GM23338 (cell line): ENCODE measurements around the gene SNAPC4. TPM values are rescaled to one million over a fixed set of nuclear protein-coding genes. Genes with fewer than 3 reads are reported as not detected.

Experiments used
- ATAC-seq: fragments of 200-7000 bp; cut with Tn5 transposase; 3 replicates; pipeline ENCODE4 v1.9.1; 2020
- DNase-seq: peaks from one replicate; pipeline ENCODE4 v3.0.0-alpha.2; 2015; ENCODE audit warnings: low spot score
- H2AFZ ChIP-seq: fragments of 200-600 bp; sonication (generic); 2 replicates; pipeline ENCODE4 v1.8.0; 2016; ENCODE audit warnings: antibody characterized with exemption, mild to moderate bottlenecking, moderate library complexity
- H3F3A ChIP-seq: fragments of 200-600 bp; sonication (generic); replicated peaks from 2 replicates; pipeline ENCODE4 v1.8.0; 2017; ENCODE audit warnings: antibody characterized with exemption, mixed run types, low read depth
- H3K27ac ChIP-seq: fragments of 200-600 bp; sonication (generic); 2 replicates; pipeline ENCODE4 v1.6.1; 2016; ENCODE audit warnings: low read depth
- H3K27me3 ChIP-seq: fragments of 200-600 bp; sonication (generic); 2 replicates; pipeline ENCODE4 v1.8.0; 2016; ENCODE audit warnings: mild to moderate bottlenecking, mixed run types, moderate library complexity; ENCODE audit not compliant: insufficient read depth
- H3K36me3 ChIP-seq: fragments of 200-600 bp; sonication (generic); 2 replicates; pipeline ENCODE4 v1.8.0; 2016; ENCODE audit warnings: mild to moderate bottlenecking; ENCODE audit not compliant: insufficient read depth
- H3K4me1 ChIP-seq: fragments of 200-600 bp; sonication (generic); 2 replicates; pipeline ENCODE4 v1.8.0; 2016; ENCODE audit warnings: mild to moderate bottlenecking, moderate library complexity; ENCODE audit not compliant: insufficient read depth
- H3K4me2 ChIP-seq: fragments of 200-600 bp; sonication (generic); 2 replicates; pipeline ENCODE4 v1.7.1; 2017; ENCODE audit warnings: mixed run types
- H3K4me3 ChIP-seq: fragments of 200-600 bp; sonication (generic); 2 replicates; pipeline ENCODE4 v1.6.1; 2016; ENCODE audit warnings: mixed run types
- H3K79me2 ChIP-seq: fragments of 200-600 bp; sonication (generic); replicated peaks from 2 replicates; pipeline ENCODE4 v1.8.0; 2017; ENCODE audit warnings: mild to moderate bottlenecking; ENCODE audit not compliant: insufficient read depth
- H3K9me2 ChIP-seq: fragments of 200-600 bp; sonication (generic); 2 replicates; pipeline ENCODE4 v1.8.0; 2017; ENCODE audit not compliant: insufficient read depth
- H4K20me1 ChIP-seq: fragments of 200-600 bp; sonication (generic); replicated peaks from 2 replicates; pipeline ENCODE4 v1.8.0; 2017; ENCODE audit warnings: mild to moderate bottlenecking; ENCODE audit not compliant: insufficient read depth
- H3K27ac Mint-ChIP-seq: 2 replicates; pipeline ENCODE4 v1.8.0; 2020; ENCODE audit warnings: inconsistent platforms, mild to moderate bottlenecking, moderate library complexity, mixed read lengths
- H3K27me3 Mint-ChIP-seq: 3 replicates; pipeline ENCODE4 v1.8.0; 2022; ENCODE audit warnings: low read depth, mild to moderate bottlenecking, moderate library complexity, mixed read lengths, inconsistent platforms; ENCODE audit not compliant: insufficient read depth, poor library complexity
- H3K36me3 Mint-ChIP-seq: 3 replicates; pipeline ENCODE4 v1.8.0; 2021; ENCODE audit warnings: low read depth, mild to moderate bottlenecking, inconsistent platforms, moderate library complexity, mixed read lengths
- H3K4me1 Mint-ChIP-seq: 3 replicates; pipeline ENCODE4 v1.8.0; 2020; ENCODE audit warnings: mild to moderate bottlenecking, inconsistent platforms, mixed read lengths
- H3K4me3 Mint-ChIP-seq: 3 replicates; pipeline ENCODE4 v1.8.0; 2021; ENCODE audit warnings: moderate library complexity, mild to moderate bottlenecking, inconsistent platforms, mixed read lengths
- H3K9me3 Mint-ChIP-seq: 3 replicates; pipeline ENCODE4 v1.8.0; 2020; ENCODE audit warnings: moderate library complexity, mild to moderate bottlenecking, inconsistent platforms, mixed read lengths
- CREB1 ChIP-seq: fragments of 250-450 bp; sonication (Bioruptor Pico); IDR thresholded peaks from 2 replicates; pipeline ENCODE4 v1.5.0; 2020; ENCODE audit warnings: low read depth, mild to moderate bottlenecking, moderate library complexity
- EZH2 ChIP-seq: fragments of 200-600 bp; sonication (generic); IDR thresholded peaks from one replicate; pipeline ENCODE4 v1.8.0; 2017; ENCODE audit warnings: antibody characterized with exemption, mild to moderate bottlenecking, low read depth; ENCODE audit not compliant: unreplicated experiment
- EZH2phosphoT487 ChIP-seq: fragments of 200-600 bp; sonication (generic); IDR thresholded peaks from one replicate; pipeline ENCODE4 v1.8.1; 2018; ENCODE audit warnings: antibody characterized with exemption; ENCODE audit not compliant: unreplicated experiment
- JUNB ChIP-seq: IDR thresholded peaks from one replicate; pipeline ENCODE4 v1.6.1; 2016; ENCODE audit warnings: antibody characterized with exemption; ENCODE audit not compliant: unreplicated experiment
- NANOG ChIP-seq: IDR thresholded peaks from 2 replicates; pipeline ENCODE4 v1.6.1; 2016; ENCODE audit warnings: antibody characterized with exemption, borderline replicate concordance
- POLR2AphosphoS5 ChIP-seq: IDR thresholded peaks from 2 replicates; pipeline ENCODE4 v1.6.1; 2016; ENCODE audit warnings: antibody characterized with exemption, low read depth
- ZNF114 ChIP-seq: fragments of 250-450 bp; sonication (Bioruptor Pico); IDR thresholded peaks from 2 replicates; pipeline ENCODE4 v1.5.0; 2020; ENCODE audit warnings: mild to moderate bottlenecking, moderate library complexity
- ZNF331 ChIP-seq: fragments of 250-450 bp; sonication (Bioruptor Pico); IDR thresholded peaks from 2 replicates; pipeline ENCODE4 v1.5.0; 2020; ENCODE audit warnings: low read depth, mild to moderate bottlenecking, moderate library complexity
- polyA plus RNA-seq: library from polyadenylated mRNA; unstranded; fragments of >200 nt; fragmentation: Nextera tagmentation; extraction: Ambion mirVana; gene quantifications from 2 replicates; pipeline ENCODE4 v1.2.1, GENCODE V29; 2016
- total RNA-seq: library from RNA; depleted of rRNA; stranded (reverse); fragments of >200 nt; shearing (Covaris generic); gene quantifications from 2 replicates; pipeline ENCODE4 v1.2.3, GENCODE V29; 2014
- TF ChIP-seq, protein P1 (sequence below): IDR thresholded peaks from one replicate; pipeline ENCODE4 v1.6.1; 2018; ENCODE audit warnings: antibody characterized with exemption; ENCODE audit not compliant: unreplicated experiment
- TF ChIP-seq, protein P2 (sequence below): IDR thresholded peaks from 2 replicates; pipeline ENCODE4 v1.6.1; 2016; ENCODE audit warnings: antibody characterized with exemption
- TF ChIP-seq, protein P3 (sequence below), 2 experiments: fragments of 200-600 bp in 1 of 2; sonication (generic) in 1 of 2; conservative IDR thresholded peaks; 2 replicates each; pipeline versions ENCODE4 v1.5.1 to v1.6.1; 2016 to 2017; ENCODE audit warnings: antibody characterized with exemption in 2 of 2, low read depth in 2 of 2, mild to moderate bottlenecking in 2 of 2, moderate library complexity in 1 of 2

The SNAPC4 gene
- total and polyA plus RNA-seq, 2 experiments from 2014 or later = 8.8 to 22.7 TPM

DNA sequence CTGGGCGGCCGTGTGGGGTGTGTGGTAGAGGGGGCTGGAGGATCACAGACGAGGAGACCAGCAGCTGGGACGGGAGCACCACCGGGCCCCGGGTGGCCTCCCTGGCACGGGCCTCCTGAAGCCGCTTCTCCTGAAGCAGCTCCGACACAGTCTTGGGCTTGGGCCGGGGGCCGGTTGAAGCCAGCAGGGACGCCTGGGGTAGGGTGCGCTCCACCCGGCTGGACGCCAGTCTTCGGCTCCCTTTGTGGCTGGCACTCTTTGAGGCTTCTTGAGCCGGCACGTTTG is 21.0 kb downstream of the SNAPC4 start:
- ATAC-seq = no peak
- Histone ChIP-seq H3K36me3 (no peaks in the 10 kb centered on the region; the same call in 1 of the 2 replicates), H3K4me3 (no peak overlapping the region), H3K79me2 (no peaks in the 10 kb centered on the region), H3K9me2 (no peaks in the 10 kb centered on the region), H2AFZ (no peak overlapping the region), H3K4me1 (no peaks in the 10 kb centered on the region), H4K20me1 (peaks cover 4% of the 10 kb centered on the region; the same call in 1 of the 2 replicates), H3K4me2 (no peak overlapping the region), H3F3A (no peaks in the 10 kb centered on the region), H3K27ac (no peak overlapping the region), H3K27me3 (no peaks in the 10 kb centered on the region)
- TF ChIP-seq, protein P1, sequence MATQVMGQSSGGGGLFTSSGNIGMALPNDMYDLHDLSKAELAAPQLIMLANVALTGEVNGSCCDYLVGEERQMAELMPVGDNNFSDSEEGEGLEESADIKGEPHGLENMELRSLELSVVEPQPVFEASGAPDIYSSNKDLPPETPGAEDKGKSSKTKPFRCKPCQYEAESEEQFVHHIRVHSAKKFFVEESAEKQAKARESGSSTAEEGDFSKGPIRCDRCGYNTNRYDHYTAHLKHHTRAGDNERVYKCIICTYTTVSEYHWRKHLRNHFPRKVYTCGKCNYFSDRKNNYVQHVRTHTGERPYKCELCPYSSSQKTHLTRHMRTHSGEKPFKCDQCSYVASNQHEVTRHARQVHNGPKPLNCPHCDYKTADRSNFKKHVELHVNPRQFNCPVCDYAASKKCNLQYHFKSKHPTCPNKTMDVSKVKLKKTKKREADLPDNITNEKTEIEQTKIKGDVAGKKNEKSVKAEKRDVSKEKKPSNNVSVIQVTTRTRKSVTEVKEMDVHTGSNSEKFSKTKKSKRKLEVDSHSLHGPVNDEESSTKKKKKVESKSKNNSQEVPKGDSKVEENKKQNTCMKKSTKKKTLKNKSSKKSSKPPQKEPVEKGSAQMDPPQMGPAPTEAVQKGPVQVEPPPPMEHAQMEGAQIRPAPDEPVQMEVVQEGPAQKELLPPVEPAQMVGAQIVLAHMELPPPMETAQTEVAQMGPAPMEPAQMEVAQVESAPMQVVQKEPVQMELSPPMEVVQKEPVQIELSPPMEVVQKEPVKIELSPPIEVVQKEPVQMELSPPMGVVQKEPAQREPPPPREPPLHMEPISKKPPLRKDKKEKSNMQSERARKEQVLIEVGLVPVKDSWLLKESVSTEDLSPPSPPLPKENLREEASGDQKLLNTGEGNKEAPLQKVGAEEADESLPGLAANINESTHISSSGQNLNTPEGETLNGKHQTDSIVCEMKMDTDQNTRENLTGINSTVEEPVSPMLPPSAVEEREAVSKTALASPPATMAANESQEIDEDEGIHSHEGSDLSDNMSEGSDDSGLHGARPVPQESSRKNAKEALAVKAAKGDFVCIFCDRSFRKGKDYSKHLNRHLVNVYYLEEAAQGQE = no peak
- Mint-ChIP-seq H3K4me3 (no peak overlapping the region), H3K36me3 (peaks cover 20% of the 10 kb centered on the region), H3K4me1 (no peaks in the 10 kb centered on the region), H3K9me3 (no peaks in the 10 kb centered on the region), H3K27me3 (peaks cover 3% of the 10 kb centered on the region), H3K27ac (no peak overlapping the region)
- no peak for DNase-seq

DNA sequence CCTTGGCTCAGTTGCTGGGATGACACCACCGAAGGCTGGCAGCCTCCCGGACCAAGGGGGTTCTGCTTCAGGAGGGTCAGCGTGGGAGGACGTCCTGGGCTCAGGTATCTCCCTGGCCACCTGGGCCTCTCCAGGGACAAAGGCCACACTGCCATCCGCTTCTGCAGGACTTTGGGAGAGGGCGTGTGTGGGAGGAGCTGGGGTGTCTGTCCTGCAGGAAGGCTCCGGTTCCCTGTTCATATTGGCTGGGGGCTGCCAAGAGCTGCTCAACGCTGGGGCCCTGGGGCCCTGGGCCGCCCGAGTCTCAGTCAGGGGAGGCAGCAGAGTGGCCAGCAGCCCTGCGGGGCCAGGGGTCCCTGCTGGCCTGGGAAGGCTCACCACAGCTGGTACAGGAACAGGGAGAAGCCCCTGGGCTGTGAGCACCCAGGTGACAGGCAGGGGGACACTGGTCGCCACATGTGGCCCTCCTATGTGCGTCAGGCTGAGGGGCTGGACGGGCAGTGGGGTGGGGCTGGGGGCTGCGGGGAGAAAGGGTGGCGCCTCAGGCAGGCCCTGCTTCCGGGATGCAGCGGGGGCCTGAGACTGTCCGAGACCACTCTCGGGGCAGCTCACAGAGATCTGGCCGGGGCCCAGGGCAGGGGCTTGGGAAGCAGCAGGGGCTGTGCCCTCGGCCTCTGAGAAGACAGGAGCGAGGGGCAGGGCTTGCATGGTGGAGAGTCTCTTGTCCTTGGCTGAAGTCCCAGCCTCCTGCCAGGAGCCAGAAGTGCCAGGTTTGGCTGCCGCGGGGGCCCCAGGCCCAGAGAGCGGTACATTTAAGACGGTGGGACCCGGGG is 21.6 kb downstream of the SNAPC4 start:
- no peak overlapping the region for H3K4me3 ChIP-seq
- H3F3A ChIP-seq = no peaks in the 10 kb centered on the region
- no peaks in the 10 kb centered on the region for H3K36me3 ChIP-seq
- no peaks in the 10 kb centered on the region for H3K4me1 ChIP-seq
- peaks cover 4% of the 10 kb centered on the region; the same call in 1 of the 2 replicates for H4K20me1 ChIP-seq
- ATAC-seq (no peak), DNase-seq (no peak)
- peaks cover 3% of the 10 kb centered on the region for H3K27me3 Mint-ChIP-seq
- no peak overlapping the region for H3K4me2 ChIP-seq
- no peak overlapping the region for H2AFZ ChIP-seq
- no peaks in the 10 kb centered on the region for H3K27me3 ChIP-seq
- no peak overlapping the region for H3K27ac ChIP-seq
- no peaks in the 10 kb centered on the region for H3K9me3 Mint-ChIP-seq
- peaks cover 18% of the 10 kb centered on the region for H3K36me3 Mint-ChIP-seq
- no peak overlapping the region for H3K27ac Mint-ChIP-seq
- H3K9me2 ChIP-seq = no peaks in the 10 kb centered on the region
- H3K79me2 ChIP-seq = no peaks in the 10 kb centered on the region
- no peaks in the 10 kb centered on the region for H3K4me1 Mint-ChIP-seq
- H3K4me3 Mint-ChIP-seq = no peak overlapping the region
- TF ChIP-seq, protein P1 = no peak
- TF ChIP-seq, protein P2, sequence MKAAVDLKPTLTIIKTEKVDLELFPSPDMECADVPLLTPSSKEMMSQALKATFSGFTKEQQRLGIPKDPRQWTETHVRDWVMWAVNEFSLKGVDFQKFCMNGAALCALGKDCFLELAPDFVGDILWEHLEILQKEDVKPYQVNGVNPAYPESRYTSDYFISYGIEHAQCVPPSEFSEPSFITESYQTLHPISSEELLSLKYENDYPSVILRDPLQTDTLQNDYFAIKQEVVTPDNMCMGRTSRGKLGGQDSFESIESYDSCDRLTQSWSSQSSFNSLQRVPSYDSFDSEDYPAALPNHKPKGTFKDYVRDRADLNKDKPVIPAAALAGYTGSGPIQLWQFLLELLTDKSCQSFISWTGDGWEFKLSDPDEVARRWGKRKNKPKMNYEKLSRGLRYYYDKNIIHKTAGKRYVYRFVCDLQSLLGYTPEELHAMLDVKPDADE = no peak
- TF ChIP-seq NANOG (no peak), POLR2AphosphoS5 (no peak), ZNF331 (CRISPR knock-in tag) (no peak), EZH2 (no peak), EZH2phosphoT487 (no peak), CREB1 (CRISPR knock-in tag) (no peak), JUNB (no peak), ZNF114 (CRISPR knock-in tag) (no peak)
- TF ChIP-seq, protein P3, sequence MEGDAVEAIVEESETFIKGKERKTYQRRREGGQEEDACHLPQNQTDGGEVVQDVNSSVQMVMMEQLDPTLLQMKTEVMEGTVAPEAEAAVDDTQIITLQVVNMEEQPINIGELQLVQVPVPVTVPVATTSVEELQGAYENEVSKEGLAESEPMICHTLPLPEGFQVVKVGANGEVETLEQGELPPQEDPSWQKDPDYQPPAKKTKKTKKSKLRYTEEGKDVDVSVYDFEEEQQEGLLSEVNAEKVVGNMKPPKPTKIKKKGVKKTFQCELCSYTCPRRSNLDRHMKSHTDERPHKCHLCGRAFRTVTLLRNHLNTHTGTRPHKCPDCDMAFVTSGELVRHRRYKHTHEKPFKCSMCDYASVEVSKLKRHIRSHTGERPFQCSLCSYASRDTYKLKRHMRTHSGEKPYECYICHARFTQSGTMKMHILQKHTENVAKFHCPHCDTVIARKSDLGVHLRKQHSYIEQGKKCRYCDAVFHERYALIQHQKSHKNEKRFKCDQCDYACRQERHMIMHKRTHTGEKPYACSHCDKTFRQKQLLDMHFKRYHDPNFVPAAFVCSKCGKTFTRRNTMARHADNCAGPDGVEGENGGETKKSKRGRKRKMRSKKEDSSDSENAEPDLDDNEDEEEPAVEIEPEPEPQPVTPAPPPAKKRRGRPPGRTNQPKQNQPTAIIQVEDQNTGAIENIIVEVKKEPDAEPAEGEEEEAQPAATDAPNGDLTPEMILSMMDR (conservative IDR thresholded peaks at IDR 0.05; ENCODE audit: low read depth in 2 of 2) = no peak
